ENCODE measurements around the gene PRKD1.

GRCh38 chr14:29941401-29941800 lies 13.8 kb upstream of the PRKD1 start:
- TF ChIP-seq, protein P1, sequence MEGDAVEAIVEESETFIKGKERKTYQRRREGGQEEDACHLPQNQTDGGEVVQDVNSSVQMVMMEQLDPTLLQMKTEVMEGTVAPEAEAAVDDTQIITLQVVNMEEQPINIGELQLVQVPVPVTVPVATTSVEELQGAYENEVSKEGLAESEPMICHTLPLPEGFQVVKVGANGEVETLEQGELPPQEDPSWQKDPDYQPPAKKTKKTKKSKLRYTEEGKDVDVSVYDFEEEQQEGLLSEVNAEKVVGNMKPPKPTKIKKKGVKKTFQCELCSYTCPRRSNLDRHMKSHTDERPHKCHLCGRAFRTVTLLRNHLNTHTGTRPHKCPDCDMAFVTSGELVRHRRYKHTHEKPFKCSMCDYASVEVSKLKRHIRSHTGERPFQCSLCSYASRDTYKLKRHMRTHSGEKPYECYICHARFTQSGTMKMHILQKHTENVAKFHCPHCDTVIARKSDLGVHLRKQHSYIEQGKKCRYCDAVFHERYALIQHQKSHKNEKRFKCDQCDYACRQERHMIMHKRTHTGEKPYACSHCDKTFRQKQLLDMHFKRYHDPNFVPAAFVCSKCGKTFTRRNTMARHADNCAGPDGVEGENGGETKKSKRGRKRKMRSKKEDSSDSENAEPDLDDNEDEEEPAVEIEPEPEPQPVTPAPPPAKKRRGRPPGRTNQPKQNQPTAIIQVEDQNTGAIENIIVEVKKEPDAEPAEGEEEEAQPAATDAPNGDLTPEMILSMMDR (IDR thresholded peaks at IDR 0.05), result no peak
- no peak for TF ChIP-seq EZH2 (IDR thresholded peaks at IDR 0.05; ENCODE audit: borderline replicate concordance, insufficient read depth, low read depth, low read length, poor library complexity, severe bottlenecking)
